Stimulated activated CD8-positive, alpha-beta memory T cell treated with anti-CD3 and anti-CD28 coated beads, Interleukin-2, amount 100 ng/mL, for 1 hour (primary cell): ENCODE results near the gene WAPL.
"Not testable (repeated sequence)": the region's sequence is repeated elsewhere in the genome, so short reads cannot be mapped to it uniquely, and the experiment has no call there.

Experiments used
- DNase-seq, 2 donors: peaks; one replicate each; pipeline ENCODE4 v3.0.0-alpha.2; 2020; ENCODE audit warnings: low read depth in 2 of 2

Gene WAPL

DNA sequence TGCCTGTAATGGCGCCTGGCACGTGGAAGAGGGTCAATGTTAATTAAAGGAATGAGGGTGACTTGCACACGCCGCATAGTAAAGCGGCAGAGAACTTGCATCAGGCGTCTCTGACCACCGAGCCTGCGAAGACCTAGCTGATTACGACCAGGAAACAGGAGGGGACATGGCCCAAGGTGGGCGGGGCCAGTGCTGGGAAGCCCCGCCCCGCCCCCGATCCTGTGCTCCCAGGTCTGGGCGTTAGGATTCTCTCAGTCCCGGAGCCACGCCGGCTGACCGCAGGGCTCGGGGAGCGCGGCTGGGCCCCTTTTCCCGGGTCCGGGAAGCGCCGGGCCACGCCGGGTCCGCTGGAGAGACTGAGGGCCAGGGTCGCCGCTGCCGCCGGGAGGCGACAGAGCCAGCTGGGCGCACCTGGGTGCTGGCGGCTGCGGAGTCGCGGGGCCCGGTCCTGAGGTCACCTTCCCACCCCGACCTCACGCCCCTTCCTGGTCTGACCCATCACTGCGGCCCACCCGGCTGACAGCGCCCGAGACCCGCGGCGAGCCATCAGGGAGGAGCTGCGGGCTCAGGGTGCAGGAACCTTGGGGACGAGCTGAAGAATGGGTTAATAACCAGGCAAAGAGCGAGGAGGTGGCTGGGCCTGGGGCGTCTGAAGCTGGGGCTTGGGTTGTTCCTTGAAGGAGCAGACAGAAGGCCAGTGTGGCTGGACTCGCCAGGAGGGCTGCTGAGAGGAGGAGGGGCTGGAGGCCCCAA is 132.0 kb downstream of the WAPL start:
- DNase-seq: no peak

DNA sequence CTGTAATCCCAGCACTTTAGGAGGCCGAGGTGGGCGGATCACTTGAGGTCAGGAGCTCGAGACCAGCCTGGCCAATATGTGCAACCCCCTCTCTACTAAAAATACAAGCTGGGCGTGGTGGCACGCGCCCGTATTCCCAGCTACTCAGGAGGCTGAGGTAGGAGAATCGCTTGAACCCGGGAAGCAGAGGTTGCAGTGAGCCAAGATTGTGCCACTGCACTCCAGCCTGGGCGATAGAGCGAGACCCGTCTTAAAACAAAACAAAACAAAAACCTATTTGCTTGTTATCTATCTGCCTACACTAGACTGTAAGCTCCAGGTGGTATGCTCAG is 132.5 kb downstream of the WAPL start:
- not testable (repeated sequence) for DNase-seq

DNA sequence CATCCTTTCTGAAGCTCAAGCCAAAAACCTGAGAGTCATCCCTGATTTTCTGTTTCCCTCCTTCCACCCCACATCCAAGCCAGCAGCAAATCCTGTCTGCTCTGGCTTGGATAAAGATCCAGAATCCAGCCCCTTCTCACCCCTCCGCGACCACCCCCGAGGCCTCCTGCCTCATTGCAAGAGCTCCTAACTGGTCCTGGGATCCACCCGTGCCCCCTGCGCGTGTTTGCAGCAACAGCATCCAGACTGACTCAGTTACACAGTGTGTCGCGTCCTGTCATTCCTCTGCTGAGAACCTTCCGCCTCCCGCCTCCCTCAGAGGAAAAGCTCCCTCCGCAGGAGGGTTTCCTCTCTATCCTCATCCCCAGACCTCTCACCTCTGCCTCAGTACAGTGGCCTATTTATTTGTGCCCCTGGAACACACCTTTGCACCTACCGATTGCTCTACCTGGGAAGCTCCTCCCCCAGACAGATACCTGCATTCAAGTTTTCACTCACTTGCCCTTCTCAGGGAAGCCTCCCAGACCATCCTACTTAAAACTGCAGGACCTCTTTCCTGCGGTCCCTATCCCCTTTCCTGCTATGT is 133.4 kb downstream of the WAPL start:
- no peak for DNase-seq

DNA sequence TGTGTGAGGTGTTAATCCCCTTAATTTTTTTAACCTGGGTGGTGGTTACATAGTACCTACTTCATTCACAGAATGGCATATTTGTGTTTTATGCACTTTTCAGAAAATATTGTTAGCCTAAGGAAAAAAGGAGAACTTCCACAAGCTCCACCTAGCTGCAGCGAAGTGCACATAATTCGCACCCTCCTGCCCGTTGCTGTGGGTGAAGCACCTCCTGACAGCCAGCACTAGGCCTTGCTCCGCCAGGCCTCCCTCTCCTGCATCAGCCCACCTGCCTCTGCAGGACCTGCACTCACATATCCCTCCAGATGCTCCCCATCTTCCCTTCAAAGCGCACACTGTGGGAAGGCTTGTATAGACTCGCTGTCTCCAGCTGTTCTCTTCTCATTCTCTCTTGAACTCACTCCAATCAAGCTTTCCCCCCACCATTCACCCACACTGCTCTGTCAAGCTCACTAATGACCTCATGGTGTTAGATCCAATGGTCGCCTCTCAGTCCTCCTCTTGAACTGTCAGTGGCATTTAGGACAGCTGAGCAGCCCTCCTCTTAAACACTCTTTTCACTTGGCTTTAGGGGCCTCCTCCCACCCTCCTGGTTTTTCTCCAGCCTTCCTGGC is 134.3 kb downstream of the WAPL start:
- no peak for DNase-seq

DNA sequence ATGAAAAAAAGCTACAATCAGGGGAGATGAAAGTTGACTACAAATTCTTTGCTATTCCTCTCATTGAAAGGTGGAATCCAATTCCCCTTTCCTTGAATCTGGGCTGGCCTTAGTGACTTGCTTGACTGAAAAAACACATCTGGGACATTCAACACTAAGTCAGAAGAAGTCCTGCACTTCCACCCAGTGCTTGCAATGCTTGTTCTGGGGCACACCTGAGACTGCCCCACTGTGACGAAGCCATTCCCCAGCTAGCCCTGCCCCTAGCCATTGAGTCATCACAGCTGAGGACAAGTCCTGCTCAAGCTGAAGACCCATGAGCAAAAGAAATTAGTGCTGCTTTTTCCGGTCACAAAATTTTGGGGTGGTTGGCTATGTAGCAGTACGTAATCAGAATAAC is 135.8 kb downstream of the WAPL start:
- no peak for DNase-seq
